Activated naive CD4-positive, alpha-beta T cell treated with anti-CD3 and anti-CD28 coated beads for 36 hours (primary cell): ENCODE results near the gene FGB. TPM values are rescaled to one million over a fixed set of nuclear protein-coding genes. Genes with fewer than 3 reads are reported as not detected.

ENCODE experiments used
- CTCF ChIA-PET: fragments of 350-600 bp; sonication (Branson Sonifier 250); formaldehyde crosslinking; loops from one replicate; lab custom pipeline; 2021; ENCODE audit warnings: antibody characterized with exemption; lab: Charles Lee
- DNase-seq: peaks from one replicate; pipeline ENCODE4 v3.0.0-alpha.2; 2020
- H3K27ac Mint-ChIP-seq: one replicate; pipeline ENCODE4 v1.8.0; 2021; ENCODE audit warnings: mild to moderate bottlenecking, mixed read lengths
- H3K27me3 Mint-ChIP-seq: one replicate; pipeline ENCODE4 v1.8.0; 2021; ENCODE audit warnings: low read depth, mixed read lengths
- H3K36me3 Mint-ChIP-seq: one replicate; pipeline ENCODE4 v1.8.0; 2021; ENCODE audit warnings: low read depth, mixed read lengths
- H3K4me1 Mint-ChIP-seq: one replicate; pipeline ENCODE4 v1.8.0; 2021; ENCODE audit warnings: low read depth, mixed read lengths
- H3K4me3 Mint-ChIP-seq: one replicate; pipeline ENCODE4 v1.8.0; 2021; ENCODE audit warnings: mild to moderate bottlenecking, moderate library complexity, mixed read lengths
- H3K9me3 Mint-ChIP-seq: one replicate; pipeline ENCODE4 v1.8.0; 2021; ENCODE audit warnings: mixed read lengths
- intact Hi-C: fragments of 100-400 bp; cut with micrococcal nuclease; formaldehyde crosslinking; loops from one replicate; pipeline ENCODE4 v1.15.1; 2023
- total RNA-seq, 2 experiments: library from RNA; stranded (reverse); gene quantifications; one replicate each; pipeline ENCODE4 v1.2.3, GENCODE V29; 2021

FGB gene
- total RNA-seq, result not detected

DNA sequence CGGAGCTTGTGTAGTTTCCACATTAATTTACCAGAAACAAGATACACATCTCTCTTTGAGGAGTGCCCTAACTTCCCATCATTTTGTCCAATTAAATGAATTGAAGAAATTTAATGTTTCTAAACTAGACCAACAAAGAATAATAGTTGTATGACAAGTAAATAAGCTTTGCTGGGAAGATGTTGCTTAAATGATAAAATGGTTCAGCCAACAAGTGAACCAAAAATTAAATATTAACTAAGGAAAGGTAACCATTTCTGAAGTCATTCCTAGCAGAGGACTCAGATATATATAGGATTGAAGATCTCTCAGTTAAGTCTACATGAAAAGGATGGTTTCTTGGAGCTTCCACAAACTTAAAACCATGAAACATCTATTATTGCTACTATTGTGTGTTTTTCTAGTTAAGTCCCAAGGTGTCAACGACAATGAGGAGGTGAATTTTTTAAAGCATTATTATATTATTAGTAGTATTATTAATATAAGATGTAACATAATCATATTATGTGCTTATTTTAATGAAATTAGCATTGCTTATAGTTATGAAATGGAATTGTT is at the start of gene FGB:
TSS of gene FGB (plus strand) at position 315 of the 558 bp plus-strand sequence. CDS start at position 323, 8 bp downstream.
- CTCF ChIA-PET, result interaction anchor here (1.0 to 1.7 kb wide), 4 partner anchors 28 to 59 kb away, joined by 3 to 5 read pairs (median 4); no protein-coding TSS in a partner anchor
- Mint-ChIP-seq H3K27me3 (peaks cover 4% of the 10 kb centered on the region), H3K27ac (no peak within 1 kb of the TSS), H3K36me3 (no peaks in the 10 kb centered on the region), H3K9me3 (no peaks in the 10 kb centered on the region), H3K4me3 (no peak within 1 kb of the TSS), H3K4me1 (no peaks in the 10 kb centered on the region)
- intact Hi-C loops, result no loop called here
- DNase-seq, result no peak

DNA sequence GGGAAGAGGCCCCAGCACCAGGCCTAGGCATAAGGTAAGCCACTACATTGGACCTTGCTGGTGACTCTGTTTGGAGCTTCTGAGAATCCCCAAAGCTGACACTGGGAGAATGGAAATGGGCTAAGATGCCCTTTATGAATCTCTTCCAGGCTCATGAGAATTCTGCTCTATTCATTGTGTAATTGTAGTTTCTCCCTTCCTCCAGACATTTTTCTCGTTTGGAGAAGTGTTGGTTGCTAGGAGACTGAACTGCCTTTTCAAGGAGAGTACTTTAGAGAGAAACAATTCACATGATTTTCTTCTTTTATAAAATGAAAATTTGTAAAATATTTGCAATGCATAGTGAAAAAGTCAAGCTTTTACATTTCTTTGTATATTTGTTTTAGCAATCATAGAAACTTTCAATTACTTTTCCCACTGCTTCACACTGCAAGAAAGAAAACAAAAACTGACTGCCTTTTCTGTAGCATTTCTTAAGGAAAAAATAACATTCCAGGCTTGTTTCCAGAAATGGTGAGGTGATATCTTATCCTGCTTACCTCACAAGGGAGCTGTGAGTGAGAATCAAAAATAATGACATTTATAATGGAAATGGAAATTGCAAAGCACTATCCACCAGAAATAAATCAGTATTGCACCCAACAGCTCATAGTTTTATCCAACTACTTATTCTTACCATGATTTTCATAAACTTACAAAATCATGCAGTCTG is 46.3 kb upstream of the FGB start:
- Mint-ChIP-seq H3K36me3 (no peaks in the 10 kb centered on the region), H3K27me3 (peaks cover 22% of the 10 kb centered on the region), H3K27ac (no peak overlapping the region), H3K4me1 (no peaks in the 10 kb centered on the region), H3K9me3 (no peaks in the 10 kb centered on the region), H3K4me3 (no peak overlapping the region)
- DNase-seq, result no peak
- CTCF ChIA-PET, result interaction anchor here (1.1 to 1.3 kb wide), 2 partner anchors 9 to 13 kb away, joined by 3 to 7 read pairs; no protein-coding TSS in a partner anchor
- intact Hi-C loops, result no loop called here

DNA sequence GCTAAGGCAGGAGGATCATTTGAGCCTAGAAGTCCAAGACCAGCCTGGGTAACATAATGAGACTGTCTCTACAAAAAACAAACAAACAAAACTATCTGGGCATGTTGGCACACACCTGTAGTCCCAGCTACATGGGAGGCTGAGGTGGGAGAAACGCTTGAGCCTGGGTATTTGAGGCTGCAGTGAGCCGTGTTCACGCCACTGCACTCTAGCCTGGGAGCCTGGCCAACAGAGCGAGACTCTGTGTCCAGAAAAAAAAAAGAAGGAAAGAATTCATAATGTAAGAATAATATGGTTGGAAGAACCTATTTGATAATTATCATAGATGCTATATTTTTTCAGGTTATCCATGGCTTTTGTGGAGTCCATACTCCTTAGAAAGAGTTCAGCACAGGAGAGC is 45.2 kb upstream of the FGB start:
- intact Hi-C loops, result no loop called here
- H3K4me1 Mint-ChIP-seq, result no peaks in the 10 kb centered on the region
- H3K36me3 Mint-ChIP-seq, result no peaks in the 10 kb centered on the region
- H3K27me3 Mint-ChIP-seq, result peaks cover 20% of the 10 kb centered on the region
- no peak overlapping the region for H3K4me3 Mint-ChIP-seq
- CTCF ChIA-PET, result interaction anchor here (1.1 kb wide), 1 partner anchor 10 kb away, joined by 3 read pairs; no protein-coding TSS in a partner anchor
- H3K27ac Mint-ChIP-seq, result no peak overlapping the region
- no peak for DNase-seq
- no peaks in the 10 kb centered on the region for H3K9me3 Mint-ChIP-seq

DNA sequence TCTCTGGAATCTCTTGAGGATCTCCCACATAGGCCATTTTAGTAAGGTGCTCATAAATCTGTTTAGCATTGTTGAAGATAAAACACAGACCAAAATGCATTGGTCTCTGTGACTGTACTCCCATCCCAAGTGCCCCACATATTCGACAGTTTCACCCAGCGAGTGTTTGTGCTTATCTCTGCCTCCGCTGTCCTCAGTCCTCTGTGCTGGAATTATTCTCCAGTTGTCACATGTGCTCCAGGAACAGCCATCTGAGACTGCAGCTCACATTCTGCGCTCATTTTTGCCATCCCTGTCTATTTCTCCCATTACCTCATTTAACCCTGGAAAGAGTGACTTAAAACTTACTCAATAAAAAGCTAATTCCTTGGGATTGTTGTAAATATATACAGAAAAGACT is 43.6 kb upstream of the FGB start:
- Mint-ChIP-seq H3K4me3 (no peak overlapping the region), H3K36me3 (no peaks in the 10 kb centered on the region), H3K9me3 (no peaks in the 10 kb centered on the region), H3K27me3 (peaks cover 21% of the 10 kb centered on the region), H3K27ac (no peak overlapping the region), H3K4me1 (no peaks in the 10 kb centered on the region)
- intact Hi-C loops, result no loop called here
- CTCF ChIA-PET, result no interaction called here
- no peak for DNase-seq

DNA sequence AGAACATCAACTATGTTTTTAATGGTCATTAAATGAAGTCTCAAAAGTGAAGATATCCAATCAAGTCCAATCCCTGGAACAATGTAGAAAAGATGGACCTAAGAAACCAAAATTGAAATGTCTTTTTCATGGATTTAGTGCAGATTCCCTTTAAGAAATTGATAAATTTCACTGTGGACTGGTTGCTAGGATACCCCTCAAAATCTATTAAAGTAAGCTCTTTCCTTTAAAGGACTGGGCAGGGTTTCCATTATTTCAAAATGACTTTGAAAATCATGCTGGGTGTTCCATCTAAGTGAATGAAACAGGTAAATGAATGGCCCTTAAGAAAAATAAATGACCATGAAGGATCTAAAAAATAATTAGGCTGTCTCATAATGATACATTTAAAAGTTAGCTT is 41.2 kb upstream of the FGB start:
- Mint-ChIP-seq H3K27ac (no peak overlapping the region), H3K36me3 (no peaks in the 10 kb centered on the region), H3K27me3 (peaks cover 19% of the 10 kb centered on the region), H3K4me1 (no peaks in the 10 kb centered on the region), H3K4me3 (no peak overlapping the region), H3K9me3 (no peaks in the 10 kb centered on the region)
- CTCF ChIA-PET, result interaction anchor here (0.7 kb wide), 1 partner anchor 38 kb away, joined by 3 read pairs; no protein-coding TSS in a partner anchor
- intact Hi-C loops, result no loop called here
- DNase-seq, result no peak

DNA sequence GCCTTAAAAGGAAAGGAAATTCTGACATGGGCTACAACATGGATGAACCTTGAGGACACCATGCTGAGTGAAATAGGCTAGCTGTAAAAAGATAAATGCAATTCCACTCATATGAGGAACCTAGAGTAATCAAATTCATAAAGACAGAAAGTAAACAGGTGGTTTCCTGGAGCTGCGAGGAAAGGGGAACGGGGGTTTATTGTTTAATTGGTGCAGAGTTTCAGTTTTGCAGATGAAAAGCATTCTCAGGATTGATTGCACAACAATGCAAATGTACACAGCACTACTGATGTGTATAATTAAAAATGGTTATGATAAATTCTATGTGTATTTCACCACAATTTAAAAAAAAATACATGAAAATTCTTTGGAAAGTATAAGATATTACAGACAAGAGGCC is 36.7 kb upstream of the FGB start:
- DNase-seq, result no peak
- no peaks in the 10 kb centered on the region for H3K4me1 Mint-ChIP-seq
- H3K27me3 Mint-ChIP-seq, result peaks cover 11% of the 10 kb centered on the region
- no peaks in the 10 kb centered on the region for H3K36me3 Mint-ChIP-seq
- CTCF ChIA-PET, result no interaction called here
- intact Hi-C loops, result no loop called here
- H3K27ac Mint-ChIP-seq, result no peak overlapping the region
- no peaks in the 10 kb centered on the region for H3K9me3 Mint-ChIP-seq
- H3K4me3 Mint-ChIP-seq, result no peak overlapping the region

- DNase-seq, result no peak
- Mint-ChIP-seq H3K4me3 (no peak overlapping the region), H3K27me3 (peaks cover 11% of the 10 kb centered on the region), H3K9me3 (no peaks in the 10 kb centered on the region), H3K27ac (no peak overlapping the region), H3K4me1 (no peaks in the 10 kb centered on the region), H3K36me3 (no peaks in the 10 kb centered on the region)
- intact Hi-C loops, result no loop called here
- CTCF ChIA-PET, result no interaction called here
Observed at GRCh38 chr4:154527308-154527707, 35.5 kb upstream of the FGB start.

DNA sequence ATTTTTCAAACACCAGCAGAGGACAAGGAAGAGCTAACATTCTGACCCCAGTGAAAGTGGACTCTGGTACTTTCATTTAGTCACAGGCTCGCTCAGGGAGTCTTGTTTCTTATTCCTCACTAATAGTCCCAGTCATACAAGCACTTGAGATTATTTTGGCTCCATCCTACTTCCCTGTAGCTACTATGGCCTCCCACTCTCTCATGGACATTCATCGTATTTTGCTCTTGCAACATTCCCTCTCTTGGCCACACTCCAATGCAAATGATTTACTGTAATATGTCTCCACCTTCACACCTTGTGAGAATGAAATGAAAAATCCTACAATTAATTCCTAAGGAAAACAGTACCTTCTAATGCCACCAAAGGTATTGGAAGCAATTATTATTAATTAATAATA is 33.9 kb upstream of the FGB start:
- no peak overlapping the region for H3K27ac Mint-ChIP-seq
- H3K4me3 Mint-ChIP-seq, result no peak overlapping the region
- H3K9me3 Mint-ChIP-seq, result no peaks in the 10 kb centered on the region
- CTCF ChIA-PET, result interaction anchor here (1.1 kb wide), 2 partner anchors 15 to 19 kb away, joined by 3 to 4 read pairs; no protein-coding TSS in a partner anchor
- H3K4me1 Mint-ChIP-seq, result no peaks in the 10 kb centered on the region
- no peaks in the 10 kb centered on the region for H3K36me3 Mint-ChIP-seq
- DNase-seq, result no peak
- peaks cover 9% of the 10 kb centered on the region for H3K27me3 Mint-ChIP-seq
- intact Hi-C loops, result no loop called here

- CTCF ChIA-PET, result interaction anchor here (0.7 to 1.3 kb wide), 3 partner anchors 16 to 267 kb away, joined by 3 to 4 read pairs (median 4); no protein-coding TSS in a partner anchor
Observed at GRCh38 chr4:154529728-154530519, 32.9 kb upstream of the FGB start.

GRCh38 chr4:154534296-154534695 is 28.5 kb upstream of the FGB start:
- H3K27ac Mint-ChIP-seq, result no peak overlapping the region
- no peak overlapping the region for H3K4me3 Mint-ChIP-seq
- no peaks in the 10 kb centered on the region for H3K9me3 Mint-ChIP-seq
- no peaks in the 10 kb centered on the region for H3K27me3 Mint-ChIP-seq
- no peak for DNase-seq
- no peaks in the 10 kb centered on the region for H3K4me1 Mint-ChIP-seq
- CTCF ChIA-PET, result no interaction called here
- peaks cover 10% of the 10 kb centered on the region for H3K36me3 Mint-ChIP-seq
- intact Hi-C loops, result no loop called here

More at GRCh38 chr4:154529728-154530519, 32.9 kb upstream of the FGB start:
- Mint-ChIP-seq H3K27ac (no peak overlapping the region), H3K9me3 (no peaks in the 10 kb centered on the region), H3K27me3 (peaks cover 4% of the 10 kb centered on the region), H3K4me3 (no peak overlapping the region), H3K4me1 (no peaks in the 10 kb centered on the region), H3K36me3 (no peaks in the 10 kb centered on the region)
- DNase-seq, result no peak
- intact Hi-C loops, result no loop called here

DNA sequence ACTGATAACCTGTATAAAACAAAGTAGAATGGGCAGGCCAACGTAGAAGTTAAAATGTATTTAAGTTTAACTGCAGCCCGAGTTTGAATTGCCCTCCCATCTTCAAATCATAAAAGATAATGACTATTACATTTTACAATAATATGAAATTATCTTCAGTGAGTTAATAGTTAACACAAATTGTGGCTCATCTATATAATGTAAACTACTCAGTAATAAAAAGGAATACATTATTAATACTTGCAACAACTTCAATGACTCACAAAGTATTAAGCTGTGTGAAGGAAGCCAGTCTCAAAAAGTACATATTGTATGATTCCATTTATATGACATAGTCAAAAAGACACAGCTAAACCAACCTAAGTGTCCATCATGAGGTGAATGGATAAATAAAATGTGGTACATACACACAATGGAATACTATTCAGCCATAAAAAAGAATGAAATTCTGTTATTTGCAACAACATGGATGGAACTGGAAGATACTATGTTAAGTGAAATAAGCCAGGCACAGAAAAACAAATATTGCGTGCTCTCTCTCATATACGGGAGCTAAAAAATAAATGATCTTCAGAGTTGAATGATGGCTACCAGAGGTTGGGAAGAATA is 20.4 kb upstream of the FGB start:
- no peaks in the 10 kb centered on the region for H3K9me3 Mint-ChIP-seq

GRCh38 chr4:154545689-154546088 is 17.1 kb upstream of the FGB start:
- Mint-ChIP-seq H3K4me1 (peaks cover 15% of the 10 kb centered on the region), H3K9me3 (no peaks in the 10 kb centered on the region), H3K4me3 (no peak overlapping the region), H3K27ac (no peak overlapping the region), H3K27me3 (no peaks in the 10 kb centered on the region), H3K36me3 (peaks cover 29% of the 10 kb centered on the region)
- intact Hi-C loops, result no loop called here
- CTCF ChIA-PET, result interaction anchor here (0.9 to 1.7 kb wide), 2 partner anchors 78 to 92 kb away, joined by 3 to 7 read pairs; no protein-coding TSS in a partner anchor
- DNase-seq, result no peak

More for the DNA sequence above, 20.4 kb upstream of the FGB start:
- H3K4me1 Mint-ChIP-seq, result peaks cover 3% of the 10 kb centered on the region
- CTCF ChIA-PET, result interaction anchor here (1.6 kb wide), 1 partner anchor 79 kb away, joined by 4 read pairs; no protein-coding TSS in a partner anchor
- DNase-seq, result no peak
- H3K27ac Mint-ChIP-seq, result no peak overlapping the region
- H3K27me3 Mint-ChIP-seq, result no peaks in the 10 kb centered on the region
- H3K36me3 Mint-ChIP-seq, result peaks cover 42% of the 10 kb centered on the region
- no peak overlapping the region for H3K4me3 Mint-ChIP-seq
- intact Hi-C loops, result no loop called here
